ACC112 (cell line): ENCODE results near the gene ACSM3.

Source experiments
- H2AFZ ChIP-seq: fragments of 200-600 bp; sonication (generic); one replicate; pipeline ENCODE4 v1.6.0; 2017; ENCODE audit warnings: antibody characterized with exemption, low read length; ENCODE audit not compliant: unreplicated experiment
- H3K27ac ChIP-seq: fragments of 200-600 bp; sonication (generic); 2 replicates; pipeline ENCODE4 v1.5.1; 2014; ENCODE audit warnings: low read depth, mild to moderate bottlenecking, antibody characterized with exemption, low read length, moderate library complexity
- H3K27me3 ChIP-seq: fragments of 200-600 bp; sonication (generic); 2 replicates; pipeline ENCODE4 v1.6.1; 2014; ENCODE audit warnings: mild to moderate bottlenecking, antibody characterized with exemption, low read length, moderate library complexity, mixed read lengths; ENCODE audit not compliant: insufficient read depth
- H3K36me3 ChIP-seq: fragments of 200-600 bp; sonication (generic); 2 replicates; pipeline ENCODE4 v1.6.1; 2016; ENCODE audit warnings: mild to moderate bottlenecking, antibody characterized with exemption, low read length, moderate library complexity, mixed read lengths; ENCODE audit not compliant: insufficient read depth
- H3K4me1 ChIP-seq: fragments of 200-600 bp; sonication (generic); one replicate; pipeline ENCODE4 v1.6.1; 2016; ENCODE audit warnings: low read length, mixed read lengths; ENCODE audit not compliant: insufficient read depth, unreplicated experiment, control insufficient read depth
- H3K4me3 ChIP-seq: fragments of 200-600 bp; sonication (generic); 2 replicates; pipeline ENCODE4 v1.5.1; 2014; ENCODE audit warnings: mild to moderate bottlenecking, low read depth, low read length
- H3K79me2 ChIP-seq: fragments of 200-600 bp; sonication (generic); one replicate; pipeline ENCODE4 v1.6.0; 2016; ENCODE audit warnings: low read length; ENCODE audit not compliant: control insufficient read depth, unreplicated experiment, insufficient read depth

The ACSM3 gene

GRCh38 chr16:20774703-20775362 lies 11.0 kb downstream of the ACSM3 start:
- no peaks in the 10 kb centered on the region for H3K79me2 ChIP-seq
- H3K4me3 ChIP-seq, result no peak overlapping the region
- no peaks in the 10 kb centered on the region for H3K27me3 ChIP-seq
- no peak overlapping the region for H2AFZ ChIP-seq
- H3K36me3 ChIP-seq, result no peaks in the 10 kb centered on the region
- H3K27ac ChIP-seq, result no peak overlapping the region
- H3K4me1 ChIP-seq, result no peaks in the 10 kb centered on the region

GRCh38 chr16:20781697-20782096 lies 17.9 kb downstream of the ACSM3 start:
- Histone ChIP-seq H3K27me3 (no peaks in the 10 kb centered on the region), H2AFZ (no peak overlapping the region), H3K27ac (no peak overlapping the region), H3K4me3 (no peak overlapping the region), H3K79me2 (no peaks in the 10 kb centered on the region), H3K36me3 (no peaks in the 10 kb centered on the region), H3K4me1 (no peaks in the 10 kb centered on the region)

GRCh38 chr16:20782470-20782869 lies 18.7 kb downstream of the ACSM3 start:
- Histone ChIP-seq H3K79me2 (no peaks in the 10 kb centered on the region), H3K4me3 (no peak overlapping the region), H3K27me3 (no peaks in the 10 kb centered on the region), H3K36me3 (no peaks in the 10 kb centered on the region), H3K4me1 (no peaks in the 10 kb centered on the region), H2AFZ (no peak overlapping the region), H3K27ac (no peak overlapping the region)

- Histone ChIP-seq H3K4me3 (no peak overlapping the region), H3K79me2 (no peaks in the 10 kb centered on the region), H2AFZ (no peak overlapping the region), H3K4me1 (no peaks in the 10 kb centered on the region), H3K27ac (no peak overlapping the region), H3K36me3 (no peaks in the 10 kb centered on the region), H3K27me3 (no peaks in the 10 kb centered on the region)
Observed at GRCh38 chr16:20784204-20784603, 20.4 kb downstream of the ACSM3 start.

GRCh38 chr16:20789130-20789529 lies 25.3 kb downstream of the ACSM3 start:
- Histone ChIP-seq H3K27me3 (no peaks in the 10 kb centered on the region), H3K79me2 (no peaks in the 10 kb centered on the region), H3K36me3 (no peaks in the 10 kb centered on the region), H3K4me1 (no peaks in the 10 kb centered on the region), H3K4me3 (no peak overlapping the region), H2AFZ (no peak overlapping the region), H3K27ac (no peak overlapping the region)

- Histone ChIP-seq H3K79me2 (no peaks in the 10 kb centered on the region), H3K4me3 (no peak overlapping the region), H3K4me1 (no peaks in the 10 kb centered on the region), H3K27ac (no peak overlapping the region), H3K27me3 (no peaks in the 10 kb centered on the region), H2AFZ (no peak overlapping the region), H3K36me3 (no peaks in the 10 kb centered on the region)
Observed at GRCh38 chr16:20791923-20792612, 28.3 kb downstream of the ACSM3 start.

- Histone ChIP-seq H3K27ac (no peak overlapping the region), H3K4me1 (peaks cover 2% of the 10 kb centered on the region), H3K4me3 (no peak overlapping the region), H3K27me3 (no peaks in the 10 kb centered on the region), H2AFZ (no peak overlapping the region), H3K36me3 (peaks cover 14% of the 10 kb centered on the region), H3K79me2 (no peaks in the 10 kb centered on the region)
Observed at GRCh38 chr16:20798364-20798763, 34.5 kb downstream of the ACSM3 start.

GRCh38 chr16:20799599-20799998 lies 35.8 kb downstream of the ACSM3 start:
- Histone ChIP-seq H3K36me3 (peaks cover 14% of the 10 kb centered on the region), H3K4me1 (peaks cover 7% of the 10 kb centered on the region), H3K79me2 (no peaks in the 10 kb centered on the region), H3K27me3 (no peaks in the 10 kb centered on the region), H2AFZ (no peak overlapping the region), H3K27ac (no peak overlapping the region), H3K4me3 (no peak overlapping the region)

- Histone ChIP-seq H3K36me3 (peaks cover 14% of the 10 kb centered on the region), H3K27me3 (no peaks in the 10 kb centered on the region), H3K4me3 (no peak overlapping the region), H3K4me1 (peaks cover 7% of the 10 kb centered on the region), H3K27ac (no peak overlapping the region), H2AFZ (no peak overlapping the region), H3K79me2 (no peaks in the 10 kb centered on the region)
Observed at GRCh38 chr16:20801278-20801677, 37.5 kb downstream of the ACSM3 start.

GRCh38 chr16:20803192-20803560 lies 39.4 kb downstream of the ACSM3 start:
- Histone ChIP-seq H3K27me3 (no peaks in the 10 kb centered on the region), H3K27ac (no peak overlapping the region), H2AFZ (no peak overlapping the region), H3K36me3 (peaks cover 9% of the 10 kb centered on the region), H3K79me2 (peaks cover 6% of the 10 kb centered on the region), H3K4me1 (peaks cover 14% of the 10 kb centered on the region), H3K4me3 (no peak overlapping the region)

- H3K4me3 ChIP-seq, result no peak overlapping the region
- H3K36me3 ChIP-seq, result peaks cover 5% of the 10 kb centered on the region; the same call in 1 of the 2 replicates
- H3K27ac ChIP-seq, result no peak overlapping the region
- H3K27me3 ChIP-seq, result no peaks in the 10 kb centered on the region
- H3K79me2 ChIP-seq, result peaks cover 8% of the 10 kb centered on the region
- no peak overlapping the region for H2AFZ ChIP-seq
- H3K4me1 ChIP-seq, result peaks cover 16% of the 10 kb centered on the region
Observed at GRCh38 chr16:20803561-20804214, 39.9 kb downstream of the ACSM3 start.
